Activated T-cell treated with anti-CD3 and anti-CD28 coated beads for 1 hour (primary cell): ENCODE data around the gene TMEM214.
"Not testable (repeated sequence)": the region's sequence is repeated elsewhere in the genome, so short reads cannot be mapped to it uniquely, and the experiment has no call there.

ENCODE experiments used
- DNase-seq: peaks from one replicate; pipeline ENCODE4 v3.0.0-alpha.2; 2020; ENCODE audit warnings: low read depth

Gene TMEM214

GRCh38 chr2:27070653-27071276 is 38.0 kb downstream of the TMEM214 start:
- no peak for DNase-seq

- peak; percentile 81 for DNase-seq
These were observed 38.7 kb downstream of the TMEM214 start, which contains the start of gene OST4 for GRCh38 chr2:27071277-27071989. Gene OST4 (minus strand): TSS chr2:27071654.

GRCh38 chr2:27071990-27072830 is 39.4 kb downstream of the TMEM214 start:
- no peak for DNase-seq

- no peak for DNase-seq
These were observed 40.2 kb downstream of the TMEM214 start for GRCh38 chr2:27072920-27073319.

GRCh38 chr2:27073782-27074181 is 41.0 kb downstream of the TMEM214 start:
- no peak for DNase-seq

- peak; percentile 50 for DNase-seq
These were observed 42.2 kb downstream of the TMEM214 start for GRCh38 chr2:27074738-27075565.

GRCh38 chr2:27075566-27075871 is 42.8 kb downstream of the TMEM214 start:
- not testable (repeated sequence) for DNase-seq

- no peak for DNase-seq
These were observed 43.6 kb downstream of the TMEM214 start for GRCh38 chr2:27076323-27076722.

- DNase-seq, result no peak
These were observed 44.5 kb downstream of the TMEM214 start for GRCh38 chr2:27077231-27077630.

GRCh38 chr2:27078267-27079194 is 45.8 kb downstream of the TMEM214 start, which contains the start of gene EMILIN1:
Gene EMILIN1 (plus strand): TSS chr2:27078615. CDS start chr2:27079066, 451 bp downstream.
- no peak for DNase-seq

- no peak for DNase-seq
These were observed 46.7 kb downstream of the TMEM214 start for GRCh38 chr2:27079233-27080139.

- DNase-seq, result no peak
These were observed 47.3 kb downstream of the TMEM214 start for GRCh38 chr2:27080140-27080469.

- no peak for DNase-seq
These were observed 47.8 kb downstream of the TMEM214 start for GRCh38 chr2:27080603-27080936.

GRCh38 chr2:27081984-27082772 is 49.4 kb downstream of the TMEM214 start:
- DNase-seq, result no peak

- DNase-seq, result no peak
These were observed 50.1 kb downstream of the TMEM214 start for GRCh38 chr2:27082773-27083409.

- no peak for DNase-seq
These were observed 50.9 kb downstream of the TMEM214 start for GRCh38 chr2:27083410-27084296.

- no peak for DNase-seq
These were observed 51.7 kb downstream of the TMEM214 start for GRCh38 chr2:27084297-27085061.
